Stimulated activated CD4-positive, alpha-beta T cell treated with anti-CD3 and anti-CD28 coated beads, Interleukin-15, amount 100 ng/mL, for 1 hour (primary cell): ENCODE results near the gene LYPD1.

Experiments used
- DNase-seq, 2 donors: peaks; one replicate each; pipeline ENCODE4 v3.0.0-alpha.2; 2020; ENCODE audit warnings: low read depth in 1 of 2, low spot score in 1 of 2

The LYPD1 gene

GRCh38 chr2:132668987-132669907 is 758 bp downstream of the LYPD1 start:
- no peak for DNase-seq

- DNase-seq: no peak
Observed at GRCh38 chr2:132668189-132668823, 1.7 kb downstream of the LYPD1 start.

GRCh38 chr2:132667706-132668105 is 2.3 kb downstream of the LYPD1 start:
- DNase-seq: no peak

- DNase-seq: no peak
Observed at GRCh38 chr2:132665401-132666140, 4.4 kb downstream of the LYPD1 start.

- no peak for DNase-seq
Observed at GRCh38 chr2:132664096-132664495, 5.9 kb downstream of the LYPD1 start.

- no peak for DNase-seq
Observed at GRCh38 chr2:132662732-132663131, 7.3 kb downstream of the LYPD1 start.

GRCh38 chr2:132659331-132659730 is 10.7 kb downstream of the LYPD1 start:
- DNase-seq: no peak

- no peak for DNase-seq
Observed at GRCh38 chr2:132656266-132656975, 13.6 kb downstream of the LYPD1 start.

- no peak for DNase-seq
Observed at GRCh38 chr2:132654968-132655367, 15.0 kb downstream of the LYPD1 start.

- no peak for DNase-seq
Observed at GRCh38 chr2:132654335-132654734, 15.7 kb downstream of the LYPD1 start.

GRCh38 chr2:132652474-132652873 is 17.5 kb downstream of the LYPD1 start:
- DNase-seq: no peak

GRCh38 chr2:132651115-132652045 is 18.6 kb downstream of the LYPD1 start:
- DNase-seq: no peak

GRCh38 chr2:132646540-132647108 is 23.4 kb downstream of the LYPD1 start:
- no peak for DNase-seq

GRCh38 chr2:132645722-132646539 is 24.1 kb downstream of the LYPD1 start:
- DNase-seq: no peak

- no peak for DNase-seq
Observed at GRCh38 chr2:132645176-132645575, 24.8 kb downstream of the LYPD1 start.

- no peak for DNase-seq
Observed at GRCh38 chr2:132642415-132642814, 27.6 kb downstream of the LYPD1 start.

- no peak for DNase-seq
Observed at GRCh38 chr2:132641819-132642218, 28.2 kb downstream of the LYPD1 start.

GRCh38 chr2:132640116-132640515 is 29.9 kb downstream of the LYPD1 start:
- DNase-seq: no peak
